Prostate gland (tissue), 2 donors: ENCODE measurements around the gene GOLGA6L1.
"Not testable (repeated sequence)": the region's sequence is repeated elsewhere in the genome, so short reads cannot be mapped to it uniquely, and the experiment has no call there.

ENCODE experiments used
- CTCF ChIP-seq, 4 experiments: fragments of 200-600 bp in 2 of 4; fragments of 450-650 bp in 2 of 4; sonication (generic) in 2 of 4; IDR thresholded peaks; 1 replicate in 3 of 4; 2 replicates in 1 of 4; pipeline ENCODE4 v1.5.1; 2016 to 2019; ENCODE audit warnings: antibody characterized with exemption in 4 of 4, mild to moderate bottlenecking in 2 of 4, moderate library complexity in 2 of 4
- POLR2A ChIP-seq: fragments of 450-650 bp; IDR thresholded peaks from one replicate; pipeline ENCODE4 v1.6.1; 2016; ENCODE audit warnings: antibody characterized with exemption, mild to moderate bottlenecking

DNA sequence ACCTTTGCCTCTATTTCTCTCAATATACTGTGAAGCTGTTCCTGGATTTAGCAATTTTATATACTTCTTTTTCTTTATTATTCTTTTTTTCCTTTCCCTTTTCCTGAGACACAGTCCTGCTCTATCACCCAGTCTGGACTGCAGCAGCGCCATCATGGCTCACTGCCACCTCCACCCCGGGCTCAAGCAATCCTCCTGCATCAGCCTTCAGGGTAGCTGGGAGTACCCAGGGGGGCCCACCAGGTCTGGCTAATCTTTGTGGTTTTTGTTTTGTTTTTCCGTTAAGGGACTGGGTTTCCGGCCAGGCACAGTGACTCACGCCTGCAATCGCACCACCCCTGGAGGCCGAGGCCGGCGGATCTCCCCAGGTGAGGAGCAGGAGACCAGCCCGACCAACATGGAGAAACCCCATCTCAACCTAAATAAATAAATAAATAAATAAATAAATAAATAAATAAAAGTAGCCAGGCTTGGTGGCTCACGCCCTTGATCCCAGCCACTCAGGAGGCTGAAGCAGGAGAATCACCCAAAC is 38.1 kb upstream of the GOLGA6L1 start:
- TF ChIP-seq CTCF (IDR thresholded peaks at IDR 0.05); POLR2A: not testable (repeated sequence)
